ENCODE results near the gene KCNMA1. TPM values are rescaled to one million over a fixed set of nuclear protein-coding genes. Genes with fewer than 3 reads are reported as not detected.

Gene KCNMA1
- total and polyA plus RNA-seq, 5 donors = 1.5 to 6.1 (median 3.3) TPM

- Histone ChIP-seq H3K27me3 (ENCODE audit: control insufficient read depth, insufficient read depth) (no peaks in the 10 kb centered on the region), H3K27ac (ENCODE audit: low read length) (no peak overlapping the region), H3K4me3 (ENCODE audit: low read length) (no peak overlapping the region), H3K9me3 (ENCODE audit: control insufficient read depth, low read length) (no peaks in the 10 kb centered on the region), H3K4me1 (ENCODE audit: control insufficient read depth, insufficient read depth, low read length) (no peaks in the 10 kb centered on the region)
- WGBS = 62% methylated on average over 2 of the region's 2 CpGs
- intact Hi-C loops (cut with DNase I) = no loop called here
- no peak for ATAC-seq
- DNase-seq = no peak
Measured at GRCh38 chr10:77159538-77160110, 478.0 kb downstream of the KCNMA1 start.

- Histone ChIP-seq H3K4me1 (ENCODE audit: control insufficient read depth, insufficient read depth, low read length) (no peaks in the 10 kb centered on the region), H3K27ac (ENCODE audit: low read length) (no peak overlapping the region), H3K27me3 (ENCODE audit: control insufficient read depth, insufficient read depth) (no peaks in the 10 kb centered on the region), H3K4me3 (ENCODE audit: low read length) (no peak overlapping the region), H3K9me3 (ENCODE audit: control insufficient read depth, low read length) (no peaks in the 10 kb centered on the region)
- 82% methylated on average over 3 of the region's 3 CpGs for WGBS
- intact Hi-C loops (cut with DNase I) = no loop called here
- DNase-seq (no peak), ATAC-seq (no peak)
Measured at GRCh38 chr10:77158666-77159065, 478.9 kb downstream of the KCNMA1 start.

GRCh38 chr10:77157248-77158019 is 480.2 kb downstream of the KCNMA1 start:
- no peak overlapping the region for H3K27ac ChIP-seq (ENCODE audit: low read length)
- no peaks in the 10 kb centered on the region for H3K27me3 ChIP-seq (ENCODE audit: control insufficient read depth, insufficient read depth)
- no peaks in the 10 kb centered on the region for H3K9me3 ChIP-seq (ENCODE audit: control insufficient read depth, low read length)
- ATAC-seq (peak; percentile 39 to 42), DNase-seq (peak in 1 of 3 donors; percentile 22)
- 79% methylated on average over 9 of the region's 9 CpGs for WGBS
- no peak overlapping the region for H3K4me3 ChIP-seq (ENCODE audit: low read length)
- intact Hi-C loops (cut with DNase I) = no loop called here
- H3K4me1 ChIP-seq (ENCODE audit: control insufficient read depth, insufficient read depth, low read length) = no peaks in the 10 kb centered on the region

- ATAC-seq (peak in 1 of 2 donors; percentile 50), DNase-seq (no peak)
Measured at GRCh38 chr10:77156406-77156879, 481.2 kb downstream of the KCNMA1 start.

GRCh38 chr10:77152256-77152655 is 485.4 kb downstream of the KCNMA1 start:
- no peak overlapping the region for H3K27ac ChIP-seq (ENCODE audit: low read length)
- ATAC-seq (no peak), DNase-seq (no peak)
- H3K9me3 ChIP-seq (ENCODE audit: control insufficient read depth, low read length) = no peaks in the 10 kb centered on the region
- no peaks in the 10 kb centered on the region for H3K4me1 ChIP-seq (ENCODE audit: control insufficient read depth, insufficient read depth, low read length)
- intact Hi-C loops (cut with DNase I) = no loop called here
- 67% methylated on average over 1 of the region's 1 CpG for WGBS
- no peaks in the 10 kb centered on the region for H3K27me3 ChIP-seq (ENCODE audit: control insufficient read depth, insufficient read depth)
- no peak overlapping the region for H3K4me3 ChIP-seq (ENCODE audit: low read length)

More at GRCh38 chr10:77156406-77156879, 481.2 kb downstream of the KCNMA1 start:
- H3K27ac ChIP-seq (ENCODE audit: low read length) = no peak overlapping the region
- no peaks in the 10 kb centered on the region for H3K9me3 ChIP-seq (ENCODE audit: control insufficient read depth, low read length)
- H3K4me3 ChIP-seq (ENCODE audit: low read length) = no peak overlapping the region
- no peaks in the 10 kb centered on the region for H3K4me1 ChIP-seq (ENCODE audit: control insufficient read depth, insufficient read depth, low read length)
- H3K27me3 ChIP-seq (ENCODE audit: control insufficient read depth, insufficient read depth) = no peaks in the 10 kb centered on the region
- intact Hi-C loops (cut with DNase I) = no loop called here
- 46% methylated on average over 5 of the region's 5 CpGs for WGBS

GRCh38 chr10:77151408-77151807 is 486.2 kb downstream of the KCNMA1 start:
- ATAC-seq = no peak
- no peak for DNase-seq
- intact Hi-C loops (cut with DNase I) = no loop called here
- no peak overlapping the region for H3K27ac ChIP-seq (ENCODE audit: low read length)
- no peaks in the 10 kb centered on the region for H3K4me1 ChIP-seq (ENCODE audit: control insufficient read depth, insufficient read depth, low read length)
- WGBS = 90% methylated on average over 1 of the region's 1 CpG
- no peaks in the 10 kb centered on the region for H3K9me3 ChIP-seq (ENCODE audit: control insufficient read depth, low read length)
- H3K4me3 ChIP-seq (ENCODE audit: low read length) = no peak overlapping the region
- H3K27me3 ChIP-seq (ENCODE audit: control insufficient read depth, insufficient read depth) = no peaks in the 10 kb centered on the region

GRCh38 chr10:77149706-77150105 is 487.9 kb downstream of the KCNMA1 start:
- H3K4me1 ChIP-seq (ENCODE audit: control insufficient read depth, insufficient read depth, low read length) = no peaks in the 10 kb centered on the region
- no peak for DNase-seq
- H3K4me3 ChIP-seq (ENCODE audit: low read length) = no peak overlapping the region
- intact Hi-C loops (cut with DNase I) = no loop called here
- no peaks in the 10 kb centered on the region for H3K9me3 ChIP-seq (ENCODE audit: control insufficient read depth, low read length)
- no peaks in the 10 kb centered on the region for H3K27me3 ChIP-seq (ENCODE audit: control insufficient read depth, insufficient read depth)
- no peak overlapping the region for H3K27ac ChIP-seq (ENCODE audit: low read length)
- ATAC-seq = no peak
- WGBS = 70% methylated on average over 2 of the region's 2 CpGs

GRCh38 chr10:77149001-77149400 is 488.6 kb downstream of the KCNMA1 start:
- Histone ChIP-seq H3K4me3 (ENCODE audit: low read length) (no peak overlapping the region), H3K27me3 (ENCODE audit: control insufficient read depth, insufficient read depth) (no peaks in the 10 kb centered on the region), H3K27ac (ENCODE audit: low read length) (no peak overlapping the region), H3K9me3 (ENCODE audit: control insufficient read depth, low read length) (no peaks in the 10 kb centered on the region), H3K4me1 (ENCODE audit: control insufficient read depth, insufficient read depth, low read length) (no peaks in the 10 kb centered on the region)
- intact Hi-C loops (cut with DNase I) = no loop called here
- WGBS = 84% methylated on average over 4 of the region's 4 CpGs
- DNase-seq = no peak
- no peak for ATAC-seq

- WGBS = 98% methylated on average over 1 of the region's 1 CpG
- ATAC-seq = no peak
- no peaks in the 10 kb centered on the region for H3K4me1 ChIP-seq (ENCODE audit: control insufficient read depth, insufficient read depth, low read length)
- H3K27me3 ChIP-seq (ENCODE audit: control insufficient read depth, insufficient read depth) = no peaks in the 10 kb centered on the region
- H3K27ac ChIP-seq (ENCODE audit: low read length) = no peak overlapping the region
- DNase-seq = no peak
- no peaks in the 10 kb centered on the region for H3K9me3 ChIP-seq (ENCODE audit: control insufficient read depth, low read length)
- intact Hi-C loops (cut with DNase I) = no loop called here
- no peak overlapping the region for H3K4me3 ChIP-seq (ENCODE audit: low read length)
Measured at GRCh38 chr10:77147871-77148270, 489.7 kb downstream of the KCNMA1 start.

GRCh38 chr10:77146712-77147336 is 490.8 kb downstream of the KCNMA1 start:
- no peak overlapping the region for H3K4me3 ChIP-seq (ENCODE audit: low read length)
- ATAC-seq (no peak), DNase-seq (no peak)
- no peaks in the 10 kb centered on the region for H3K9me3 ChIP-seq (ENCODE audit: control insufficient read depth, low read length)
- no peak overlapping the region for H3K27ac ChIP-seq (ENCODE audit: low read length)
- no peaks in the 10 kb centered on the region for H3K27me3 ChIP-seq (ENCODE audit: control insufficient read depth, insufficient read depth)
- intact Hi-C loops (cut with DNase I) = no loop called here
- no peaks in the 10 kb centered on the region for H3K4me1 ChIP-seq (ENCODE audit: control insufficient read depth, insufficient read depth, low read length)
- WGBS = 63% methylated on average over 5 of the region's 5 CpGs

- DNase-seq (no peak), ATAC-seq (no peak)
- Histone ChIP-seq H3K27me3 (ENCODE audit: control insufficient read depth, insufficient read depth) (no peaks in the 10 kb centered on the region), H3K9me3 (ENCODE audit: control insufficient read depth, low read length) (no peaks in the 10 kb centered on the region), H3K4me1 (ENCODE audit: control insufficient read depth, insufficient read depth, low read length) (no peaks in the 10 kb centered on the region), H3K27ac (ENCODE audit: low read length) (no peak overlapping the region), H3K4me3 (ENCODE audit: low read length) (no peak overlapping the region)
- WGBS = 71% methylated on average over 3 of the region's 3 CpGs
- intact Hi-C loops (cut with DNase I) = no loop called here
Measured at GRCh38 chr10:77144656-77145055, 493.0 kb downstream of the KCNMA1 start.

All from right cardiac atrium (tissue), 5 donors.